PC-3 (cell line): ENCODE results near the gene HTD2. TPM values are rescaled to one million over a fixed set of nuclear protein-coding genes. Genes with fewer than 3 reads are reported as not detected.

ENCODE experiments used
- ATAC-seq: fragments of 200-7000 bp; cut with Tn5 transposase; 2 replicates; pipeline ENCODE4 v1.9.1; 2020; ENCODE audit warnings: mild to moderate bottlenecking, moderate library complexity
- BruUV-seq: library from RNA; stranded (reverse); fragments of 400-500 nt; replicated peaks from 2 replicates; lab custom pipeline; 2021; lab: Mats Ljungman, UMichigan
- CTCF ChIA-PET: fragments of 300-600 bp; sonication (Branson Sonifier 250); formaldehyde crosslinking; loops from one replicate; lab custom pipeline; 2022; ENCODE audit warnings: antibody characterized with exemption; lab: Charles Lee
- POLR2A ChIA-PET: fragments of 300-600 bp; sonication (Branson Sonifier 250); formaldehyde crosslinking; loops from one replicate; lab custom pipeline; 2022; ENCODE audit warnings: antibody characterized with exemption; ENCODE audit not compliant: unreplicated experiment; lab: Charles Lee
- DNase-seq: peaks from one replicate; pipeline ENCODE4 v3.0.0-alpha.2; 2015
- H2AFZ ChIP-seq: fragments of 300-600 bp; sonication (generic); 2 replicates; pipeline ENCODE4 v1.6.0; 2016; ENCODE audit warnings: antibody characterized with exemption, low read length
- H3F3A ChIP-seq: fragments of 300-600 bp; sonication (generic); one replicate; pipeline ENCODE4 v1.6.0; 2017; ENCODE audit warnings: antibody characterized with exemption, low read length, control low read depth, mild to moderate bottlenecking; ENCODE audit not compliant: unreplicated experiment
- H3K27ac ChIP-seq: fragments of 300-600 bp; sonication (generic); 2 replicates; pipeline ENCODE4 v1.5.1; 2016; ENCODE audit warnings: mild to moderate bottlenecking, low read length
- H3K27me3 ChIP-seq: fragments of 300-600 bp; sonication (generic); 2 replicates; pipeline ENCODE4 v1.6.1; 2016; ENCODE audit warnings: low read length, mixed read lengths
- H3K36me3 ChIP-seq: fragments of 300-600 bp; sonication (generic); 2 replicates; pipeline ENCODE4 v1.6.1; 2016; ENCODE audit warnings: low read depth, mixed run types, low read length, mixed read lengths
- H3K4me1 ChIP-seq: fragments of 300-600 bp; sonication (generic); 2 replicates; pipeline ENCODE4 v1.5.1; 2016; ENCODE audit warnings: low read length; ENCODE audit not compliant: insufficient read depth
- H3K4me2 ChIP-seq: fragments of 300-600 bp; sonication (generic); 2 replicates; pipeline ENCODE4 v1.6.0; 2016; ENCODE audit warnings: low read length
- H3K4me3 ChIP-seq: fragments of 300-600 bp; sonication (generic); 2 replicates; pipeline ENCODE4 v1.5.1; 2016; ENCODE audit warnings: mild to moderate bottlenecking, low read length, mixed read lengths
- H3K79me2 ChIP-seq: fragments of 300-600 bp; sonication (generic); 2 replicates; pipeline ENCODE4 v1.6.1; 2017; ENCODE audit warnings: low read length, mixed read lengths
- H3K9ac ChIP-seq: fragments of 300-600 bp; sonication (generic); 2 replicates; pipeline ENCODE4 v1.6.0; 2016; ENCODE audit warnings: mild to moderate bottlenecking, low read length
- H3K9me2 ChIP-seq: fragments of 300-600 bp; sonication (generic); replicated peaks from 2 replicates; pipeline ENCODE4 v1.6.1; 2016; ENCODE audit warnings: mixed run types, low read length, mixed read lengths
- H3K9me3 ChIP-seq: fragments of 300-600 bp; sonication (generic); 2 replicates; pipeline ENCODE4 v1.6.1; 2016; ENCODE audit warnings: low read length, mixed read lengths
- H4K20me1 ChIP-seq: fragments of 300-600 bp; sonication (generic); 2 replicates; pipeline ENCODE4 v1.6.1; 2016; ENCODE audit warnings: low read length, mixed read lengths
- CTCF ChIP-seq: fragments of 300-600 bp; sonication (generic); conservative IDR thresholded peaks from 2 replicates; pipeline ENCODE4 v1.5.1; 2017; ENCODE audit warnings: antibody characterized with exemption, low read depth, mild to moderate bottlenecking, low read length
- EZH2 ChIP-seq: fragments of 300-600 bp; sonication (generic); IDR thresholded peaks from one replicate; pipeline ENCODE4 v1.6.1; 2017; ENCODE audit warnings: antibody characterized with exemption, mild to moderate bottlenecking, low read length; ENCODE audit not compliant: unreplicated experiment
- EZH2phosphoT487 ChIP-seq: fragments of 300-600 bp; sonication (generic); IDR thresholded peaks from 2 replicates; pipeline ENCODE4 v1.6.1; 2018; ENCODE audit warnings: mild to moderate bottlenecking, antibody characterized with exemption, low read length, borderline replicate concordance
- intact Hi-C: fragments of 100-400 bp; cut with micrococcal nuclease; formaldehyde crosslinking; loops from 2 replicates; pipeline ENCODE4 v1.9.0; 2023
- total RNA-seq: library from RNA; depleted of rRNA; stranded (reverse); fragments of >200 nt; gene quantifications from 2 replicates; pipeline ENCODE4 v1.2.3, GENCODE V29; 2014

Gene HTD2
- total RNA-seq, 1 experiment from 2014 or later: 6.9 TPM

- H4K20me1 ChIP-seq: no peaks in the 10 kb centered on the region
- no peak overlapping the region for H3K9ac ChIP-seq
- no TSS peak for BruUV-seq
- H3K4me2 ChIP-seq: no peak overlapping the region
- H3K27me3 ChIP-seq: no peaks in the 10 kb centered on the region
- peak overlapping the region; percentile 38 for H3K27ac ChIP-seq
- no peaks in the 10 kb centered on the region for H3K36me3 ChIP-seq
- no peaks in the 10 kb centered on the region for H3K9me2 ChIP-seq
- ChIA-PET CTCF (no interaction called here), POLR2A (no interaction called here)
- H3K9me3 ChIP-seq: no peaks in the 10 kb centered on the region
- H3F3A ChIP-seq: peaks cover under 1% of the 10 kb centered on the region
- no peak for TF ChIP-seq CTCF
- TF ChIP-seq EZH2phosphoT487: no peak
- no peak for TF ChIP-seq EZH2
- H3K4me1 ChIP-seq: peaks cover 18% of the 10 kb centered on the region
- DNase-seq (no peak), ATAC-seq (no peak)
- H3K4me3 ChIP-seq: no peak overlapping the region
- H3K79me2 ChIP-seq: 0 out of 2 replicates have a peak, but pooled peaks cover under 1% of the 10 kb centered on the region
- intact Hi-C loops: no loop called here
- no peak overlapping the region for H2AFZ ChIP-seq
These were observed 34.4 kb downstream of the HTD2 start for GRCh38 chr3:58340594-58341244.

- no peaks in the 10 kb centered on the region for H3F3A ChIP-seq
- H3K27me3 ChIP-seq: no peaks in the 10 kb centered on the region
- H3K9me3 ChIP-seq: no peaks in the 10 kb centered on the region
- ChIA-PET CTCF (no interaction called here), POLR2A (no interaction called here)
- H3K9ac ChIP-seq: no peak overlapping the region
- no peak overlapping the region for H2AFZ ChIP-seq
- H3K36me3 ChIP-seq: no peaks in the 10 kb centered on the region
- H4K20me1 ChIP-seq: no peaks in the 10 kb centered on the region
- H3K4me3 ChIP-seq: no peak overlapping the region
- no peak overlapping the region for H3K4me2 ChIP-seq
- intact Hi-C loops: no loop called here
- peak; percentile 54 for DNase-seq
- TF ChIP-seq CTCF: no peak
- no peaks in the 10 kb centered on the region for H3K79me2 ChIP-seq
- BruUV-seq: no TSS peak
- peaks cover 19% of the 10 kb centered on the region for H3K4me1 ChIP-seq
- peak overlapping the region; percentile 38 for H3K27ac ChIP-seq
- ATAC-seq: peak; percentile 78
- H3K9me2 ChIP-seq: no peaks in the 10 kb centered on the region
These were observed 35.1 kb downstream of the HTD2 start for GRCh38 chr3:58341376-58341775.

- H3K27me3 ChIP-seq: no peaks in the 10 kb centered on the region
- H3K4me3 ChIP-seq: no peak overlapping the region
- no peaks in the 10 kb centered on the region for H3K9me3 ChIP-seq
- H3K9me2 ChIP-seq: no peaks in the 10 kb centered on the region
- H3K27ac ChIP-seq: no peak overlapping the region
- no TSS peak for BruUV-seq
- H2AFZ ChIP-seq: no peak overlapping the region
- DNase-seq (no peak), ATAC-seq (no peak)
- intact Hi-C loops: no loop called here
- H3F3A ChIP-seq: no peaks in the 10 kb centered on the region
- no peak overlapping the region for H3K9ac ChIP-seq
- TF ChIP-seq CTCF (no peak), EZH2phosphoT487 (no peak), EZH2 (no peak)
- H3K79me2 ChIP-seq: no peaks in the 10 kb centered on the region
- H3K4me1 ChIP-seq: peaks cover 14% of the 10 kb centered on the region
- CTCF ChIA-PET: no interaction called here
- POLR2A ChIA-PET: no interaction called here
- no peak overlapping the region for H3K4me2 ChIP-seq
- no peaks in the 10 kb centered on the region for H3K36me3 ChIP-seq
- H4K20me1 ChIP-seq: no peaks in the 10 kb centered on the region
These were observed 36.4 kb downstream of the HTD2 start for GRCh38 chr3:58342676-58343075.
